ENCODE measurements around the gene LRRC8E. TPM values are rescaled to one million over a fixed set of nuclear protein-coding genes. Genes with fewer than 3 reads are reported as not detected.

The LRRC8E gene
- total and polyA plus RNA-seq, 10 of the 15 experiments (the other 5 are each of a cell fraction or from before 2014, with no cell fraction given) = 0.04 to 0.32 (median 0.25) TPM; not detected in 7

- TF ChIP-seq ZBED1 (IDR thresholded peaks at IDR 0.05; ENCODE audit: borderline replicate concordance) = no peak
- TF ChIP-seq ZBTB33 (IDR thresholded peaks at IDR 0.05) = no peak
- TF ChIP-seq PBX3 (IDR thresholded peaks at IDR 0.05; ENCODE audit: insufficient replicate concordance, low read depth, low read length) = no peak
- no peak for TF ChIP-seq STAT3 (IDR thresholded peaks at IDR 0.05; ENCODE audit: low read depth, low read length)
- no peak for TF ChIP-seq USF1 (IDR thresholded peaks at IDR 0.05; ENCODE audit: borderline replicate concordance, extremely low read length, insufficient read depth, low read depth, low read length)
- TF ChIP-seq CUX1 (IDR thresholded peaks at IDR 0.05; ENCODE audit: insufficient replicate concordance, low read depth, low read length) = no peak
- TF ChIP-seq ZBTB40 (IDR thresholded peaks at IDR 0.05; ENCODE audit: borderline replicate concordance) = no peak
- no peak for TF ChIP-seq PML (IDR thresholded peaks at IDR 0.05; ENCODE audit: low read length)
- no peak for TF ChIP-seq ZZZ3 (IDR thresholded peaks at IDR 0.05; ENCODE audit: control insufficient read depth, insufficient read length, low read depth)
- no peak for TF ChIP-seq MXI1 (IDR thresholded peaks at IDR 0.05; ENCODE audit: low read depth, low read length)
- TF ChIP-seq RUNX3 (IDR thresholded peaks at IDR 0.05; ENCODE audit: low read length) = no peak
Measured at GRCh38 chr19:7849631-7849999, 38.7 kb upstream of the LRRC8E start (continued).
